GM12872 (cell line): ENCODE data around the gene NUB1.

ENCODE experiments used
- CTCF ChIP-seq: IDR thresholded peaks from 3 replicates; pipeline ENCODE4 v1.5.1; 2011; ENCODE audit warnings: low read depth, mild to moderate bottlenecking, low read length, moderate library complexity; ENCODE audit not compliant: insufficient read depth

NUB1 gene

GRCh38 chr7:151301471-151302462 is 39.8 kb upstream of the NUB1 start:
- no peak for TF ChIP-seq CTCF

- no peak for TF ChIP-seq CTCF
Observed at GRCh38 chr7:151304856-151305255, 36.8 kb upstream of the NUB1 start.

GRCh38 chr7:151306374-151306773 is 35.2 kb upstream of the NUB1 start:
- TF ChIP-seq CTCF: no peak

GRCh38 chr7:151306860-151307259 is 34.8 kb upstream of the NUB1 start:
- TF ChIP-seq CTCF: no peak

GRCh38 chr7:151307536-151307935 is 34.1 kb upstream of the NUB1 start:
- TF ChIP-seq CTCF: no peak

- TF ChIP-seq CTCF: no peak
Observed at GRCh38 chr7:151308256-151308655, 33.4 kb upstream of the NUB1 start.

GRCh38 chr7:151308791-151309190 is 32.8 kb upstream of the NUB1 start:
- no peak for TF ChIP-seq CTCF
